Mammary epithelial cell (primary cell): ENCODE measurements around the gene BIN1.

Source experiments
- CTCF ChIP-seq, 2 donors: IDR thresholded peaks in 1 of 2; conservative IDR thresholded peaks in 1 of 2; 2 replicates each; pipeline ENCODE4 v1.5.1; 2011 to 2012; ENCODE audit warnings: inconsistent platforms in 2 of 2, low read length in 2 of 2, mild to moderate bottlenecking in 2 of 2, control low read depth in 1 of 2, low read depth in 1 of 2; ENCODE audit not compliant: insufficient read depth in 1 of 2; ENCODE audit errors: extremely low read depth in 1 of 2
- EZH2 ChIP-seq: IDR thresholded peaks from 2 replicates; pipeline ENCODE4 v1.6.1; 2012; ENCODE audit warnings: low read length, inconsistent platforms, borderline replicate concordance

DNA sequence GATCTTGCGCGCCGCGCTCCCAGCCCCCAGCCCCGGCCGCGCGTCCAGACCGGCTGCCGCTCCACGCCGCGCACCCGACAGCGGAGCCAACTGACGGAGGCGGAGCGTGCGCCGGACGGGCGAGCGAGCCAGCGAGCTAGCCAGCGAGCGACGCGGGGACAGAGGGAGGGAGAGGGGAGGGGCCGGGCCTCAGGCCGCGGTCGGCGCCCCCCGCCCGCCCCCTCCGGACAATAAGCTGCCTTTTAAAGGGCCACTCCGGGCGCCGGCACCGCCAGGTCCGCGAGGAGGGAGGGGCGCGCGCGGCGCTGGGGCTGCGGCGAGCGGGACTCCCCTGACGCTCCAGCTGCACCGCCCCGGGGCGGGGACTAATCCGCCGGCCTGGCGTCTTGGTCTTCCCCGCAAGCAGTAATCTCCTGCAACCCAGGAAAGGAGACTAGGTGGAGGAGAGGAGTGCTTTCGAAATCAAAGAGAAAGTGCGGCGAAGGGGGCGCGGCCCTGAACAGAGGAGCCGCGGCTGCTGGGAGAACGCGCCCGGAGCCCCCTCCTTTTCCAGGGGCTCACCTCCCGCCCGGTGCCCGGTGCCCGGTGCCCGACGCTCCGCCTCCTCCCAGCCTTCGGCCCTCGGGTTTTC, at the start of gene BIN1:
- no peak for TF ChIP-seq CTCF (conservative IDR thresholded peaks at IDR 0.05 in 1 of 2, IDR thresholded peaks at IDR 0.05 in 1 of 2; ENCODE audit: extremely low read depth in 1 of 2, insufficient read depth in 1 of 2, low read depth in 1 of 2, low read length in 2 of 2)
- TF ChIP-seq EZH2, result no peak
